HG03280 (cell line): ENCODE results near the gene ZCCHC17.
"Not testable (repeated sequence)": the region's sequence is repeated elsewhere in the genome, so short reads cannot be mapped to it uniquely, and the experiment has no call there.

ENCODE experiments used
- ATAC-seq: cut with Tn5 transposase; IDR thresholded peaks from one replicate; pipeline ENCODE4 v1.9.1; 2021; ENCODE audit warnings: mild to moderate bottlenecking, moderate library complexity; ENCODE audit not compliant: unreplicated experiment

ZCCHC17 gene

GRCh38 chr1:31296486-31297276 is at the start of gene ZCCHC17, which contains the start of gene SNRNP40:
TSS of gene ZCCHC17 (plus strand) at chr1:31297032. CDS start at chr1:31310099, 13,067 bp downstream.
TSS of gene SNRNP40 (minus strand) at chr1:31296788. CDS start at chr1:31296751, 37 bp downstream.
- ATAC-seq: peak; percentile 97

DNA sequence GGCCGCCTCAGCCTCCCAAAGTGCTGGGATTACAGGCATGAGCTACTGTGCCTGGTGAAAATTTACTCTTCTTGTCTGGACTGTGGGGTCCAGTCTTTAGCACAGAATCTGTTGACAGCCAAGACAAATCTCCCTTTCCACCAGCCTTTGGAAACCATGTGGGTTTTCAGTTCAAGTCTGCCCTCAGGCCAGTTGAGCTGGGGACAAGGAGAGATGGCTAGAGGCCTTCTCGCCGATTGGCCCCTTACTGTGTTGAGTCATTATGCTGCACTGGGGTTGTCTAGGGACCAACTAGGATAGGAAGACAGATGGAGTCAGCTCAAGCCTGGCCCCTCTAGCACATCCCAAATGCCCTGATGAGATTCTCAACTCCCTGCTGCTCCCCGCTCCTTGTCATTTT is 48.6 kb upstream of the ZCCHC17 start:
- ATAC-seq: no peak

DNA sequence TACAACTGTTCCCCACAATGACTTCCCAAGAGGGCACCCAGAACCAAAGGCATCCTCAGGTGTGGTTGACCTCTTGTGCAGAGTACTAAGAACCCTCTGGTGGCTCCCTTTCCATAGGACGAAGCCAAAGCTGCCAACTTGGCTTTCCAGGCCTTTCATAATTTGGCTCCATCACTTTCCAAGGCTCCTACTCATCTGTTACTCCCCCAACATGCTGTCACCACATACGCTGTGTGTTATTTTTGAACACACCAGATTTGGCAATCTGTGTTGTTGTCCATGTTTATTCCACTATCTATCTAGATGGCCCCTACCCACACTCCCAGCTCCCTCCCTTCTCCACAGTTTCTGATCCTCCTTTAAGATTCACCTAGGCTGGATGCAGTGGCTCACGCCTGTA is 47.0 kb upstream of the ZCCHC17 start:
- no peak for ATAC-seq

DNA sequence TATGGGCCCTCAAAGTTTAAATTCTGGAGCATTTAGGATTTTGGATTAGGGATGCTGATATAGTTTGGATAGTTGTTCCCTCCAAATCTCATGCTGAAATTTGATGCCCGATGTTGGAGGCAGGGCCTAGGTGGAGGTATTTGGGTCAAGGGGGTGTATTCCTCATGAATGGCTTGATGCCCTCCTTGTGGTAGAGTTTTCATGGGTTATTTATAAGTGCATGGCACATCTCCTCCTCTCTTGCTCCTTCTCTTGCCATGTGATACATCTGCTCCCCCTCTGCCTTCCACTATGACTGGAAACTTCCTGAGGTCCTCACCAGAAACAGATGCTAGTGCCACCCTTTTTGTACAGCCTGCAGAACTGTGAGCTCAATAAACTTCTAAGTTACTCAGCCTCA is 39.6 kb upstream of the ZCCHC17 start:
- ATAC-seq: no peak

GRCh38 chr1:31258581-31258980 is 38.3 kb upstream of the ZCCHC17 start:
- no peak for ATAC-seq

DNA sequence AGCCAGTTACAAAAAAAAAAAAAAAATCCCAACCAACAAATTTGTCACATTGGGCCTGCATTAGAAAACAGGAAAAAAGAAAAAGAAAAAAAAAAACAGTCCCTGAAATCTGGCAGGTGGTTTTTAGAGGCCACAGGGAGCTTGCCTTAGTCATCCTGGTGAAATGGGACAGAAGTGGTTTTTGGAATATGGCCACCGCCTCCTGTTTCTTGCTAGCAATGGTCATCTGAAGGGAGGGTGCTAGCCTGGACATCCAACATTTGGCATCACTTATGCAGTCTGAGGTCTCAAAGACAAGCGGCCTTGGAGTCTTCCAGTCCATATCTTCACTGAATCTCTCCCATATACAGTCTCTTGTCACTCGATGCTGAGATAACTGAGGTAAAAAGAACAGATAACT is 37.1 kb upstream of the ZCCHC17 start:
- ATAC-seq: no peak

- no peak for ATAC-seq
Observed at GRCh38 chr1:31261916-31262315, 34.9 kb upstream of the ZCCHC17 start.

GRCh38 chr1:31262393-31262792 is 34.4 kb upstream of the ZCCHC17 start:
- not testable (repeated sequence) for ATAC-seq

GRCh38 chr1:31263408-31263807 is 33.4 kb upstream of the ZCCHC17 start:
- no peak for ATAC-seq

DNA sequence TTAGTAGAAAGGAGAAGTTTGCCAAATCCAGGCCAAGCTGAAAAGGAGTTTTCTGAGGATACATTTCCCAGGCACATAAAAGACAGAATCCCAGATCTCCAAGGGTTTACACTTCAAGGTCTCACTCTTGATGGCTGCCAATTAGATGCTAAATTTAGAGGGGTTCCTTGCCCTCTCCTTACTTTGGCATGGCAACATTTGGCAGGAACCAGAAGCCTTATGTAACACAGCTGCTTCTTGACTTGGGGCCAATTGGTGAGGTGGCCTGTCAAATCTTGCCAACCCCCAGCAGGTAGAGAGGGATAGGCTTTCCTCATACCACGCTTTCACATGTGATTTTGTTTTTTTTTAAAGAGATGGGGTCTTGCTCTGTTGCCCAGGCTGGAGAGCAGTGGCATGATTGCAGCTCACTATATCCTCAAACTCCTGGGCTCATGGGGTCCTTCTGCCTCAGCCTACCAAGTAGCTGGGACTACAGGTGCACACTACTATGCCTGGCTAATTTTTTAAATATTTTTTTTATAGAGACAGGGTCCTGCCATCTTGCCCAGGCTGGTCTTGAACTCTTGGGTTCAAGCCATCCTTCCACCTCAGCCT is 31.9 kb upstream of the ZCCHC17 start:
- no peak for ATAC-seq

DNA sequence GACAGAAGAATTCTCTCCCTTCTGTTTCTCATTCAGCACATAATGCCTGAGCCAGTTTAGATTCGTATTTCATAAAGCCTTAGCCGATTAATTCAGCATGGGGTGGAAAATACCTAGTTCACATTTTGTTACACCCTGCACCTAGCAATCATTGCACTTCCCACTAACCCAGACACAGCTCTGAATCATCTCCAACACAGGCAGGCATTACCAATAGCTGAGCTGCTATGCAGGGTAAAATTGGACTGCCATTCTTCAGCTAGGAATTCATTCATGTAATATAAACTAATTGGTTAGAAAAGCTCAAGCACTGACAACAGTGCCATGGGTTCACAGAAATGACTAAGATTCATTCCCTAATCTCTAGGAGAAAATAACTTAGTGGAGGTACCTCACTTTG is 30.3 kb upstream of the ZCCHC17 start:
- ATAC-seq: no peak

DNA sequence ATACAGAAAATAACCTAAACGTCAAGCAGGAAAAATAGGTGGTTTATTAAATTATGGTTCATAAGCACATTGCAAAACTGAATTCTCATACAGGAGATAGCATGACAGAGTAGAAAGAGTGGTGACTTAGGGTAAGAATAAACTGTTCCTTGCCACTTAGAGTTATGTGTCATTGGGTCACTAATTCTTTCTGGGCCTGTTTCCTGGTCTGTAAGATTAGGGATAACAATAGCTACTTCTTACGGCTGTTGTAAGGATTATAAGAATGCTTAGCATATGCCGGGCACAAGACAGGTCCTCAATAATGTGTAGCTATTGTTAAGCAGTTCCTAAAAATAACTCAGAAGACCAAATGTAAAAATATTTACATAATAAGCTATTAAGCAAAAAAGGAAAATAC is 24.5 kb upstream of the ZCCHC17 start:
- no peak for ATAC-seq

DNA sequence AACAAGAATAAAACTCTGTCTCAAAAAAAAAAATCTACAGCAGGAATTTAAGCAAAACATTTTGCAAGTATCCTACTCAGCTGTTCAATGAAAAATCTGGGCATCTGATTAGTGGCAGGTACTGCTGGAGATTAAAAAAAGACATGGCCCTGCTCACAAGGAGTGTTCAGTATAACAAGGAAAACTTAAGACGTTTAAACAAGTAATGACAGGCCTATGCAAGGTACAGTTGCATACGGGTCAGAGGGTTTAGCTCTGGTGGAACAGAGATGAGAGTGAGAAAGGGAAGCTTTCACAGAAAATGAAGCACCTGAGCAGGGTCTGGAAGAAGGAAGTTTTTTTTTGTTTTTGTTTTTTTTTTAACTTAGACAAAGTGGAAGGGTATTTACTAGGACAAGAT is 23.2 kb upstream of the ZCCHC17 start:
- no peak for ATAC-seq

GRCh38 chr1:31282426-31282825 is 14.4 kb upstream of the ZCCHC17 start:
- not testable (repeated sequence) for ATAC-seq

DNA sequence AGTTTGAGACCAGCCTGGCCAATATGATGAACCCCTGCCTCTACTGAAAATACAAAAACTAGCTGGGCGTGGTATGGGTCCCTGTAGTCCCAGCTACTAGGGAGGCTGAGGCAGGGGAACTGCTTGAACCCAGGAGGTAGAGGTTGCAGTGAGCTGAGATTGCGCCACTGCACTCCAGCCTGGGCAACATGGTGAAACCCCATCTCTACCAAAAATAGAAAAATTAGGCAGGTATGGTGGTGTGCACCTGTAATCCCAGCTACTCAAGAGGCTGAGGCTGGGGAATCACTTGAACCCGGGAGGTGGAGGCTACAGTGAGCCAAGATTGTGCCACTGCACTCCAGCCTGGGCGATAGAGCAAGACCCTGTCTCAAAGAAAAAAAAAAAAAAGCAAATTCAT is 9.0 kb upstream of the ZCCHC17 start:
- ATAC-seq: not testable (repeated sequence)

DNA sequence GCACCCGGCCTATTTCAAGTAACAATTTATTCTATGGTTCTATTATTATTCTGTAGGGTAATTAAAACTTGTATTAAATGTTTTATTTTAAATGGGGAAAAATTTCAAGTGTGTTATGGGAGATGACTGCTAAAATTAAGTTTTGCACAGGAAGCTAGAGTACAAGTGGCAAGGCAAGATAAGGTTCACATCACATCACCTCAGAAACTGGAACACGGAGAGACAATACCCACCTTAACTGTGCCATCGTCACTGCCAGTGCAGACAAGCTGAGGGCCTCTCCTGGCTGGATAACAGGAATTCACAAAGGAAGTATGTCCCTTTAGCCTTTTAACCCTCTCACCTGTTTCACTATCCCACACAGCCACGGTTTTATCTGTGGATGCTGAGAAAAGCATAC is 7.8 kb upstream of the ZCCHC17 start:
- ATAC-seq: no peak

GRCh38 chr1:31295874-31296485 is 852 bp upstream of the ZCCHC17 start:
- no peak for ATAC-seq

GRCh38 chr1:31297277-31298247 is 730 bp downstream of the ZCCHC17 start:
- ATAC-seq: no peak

DNA sequence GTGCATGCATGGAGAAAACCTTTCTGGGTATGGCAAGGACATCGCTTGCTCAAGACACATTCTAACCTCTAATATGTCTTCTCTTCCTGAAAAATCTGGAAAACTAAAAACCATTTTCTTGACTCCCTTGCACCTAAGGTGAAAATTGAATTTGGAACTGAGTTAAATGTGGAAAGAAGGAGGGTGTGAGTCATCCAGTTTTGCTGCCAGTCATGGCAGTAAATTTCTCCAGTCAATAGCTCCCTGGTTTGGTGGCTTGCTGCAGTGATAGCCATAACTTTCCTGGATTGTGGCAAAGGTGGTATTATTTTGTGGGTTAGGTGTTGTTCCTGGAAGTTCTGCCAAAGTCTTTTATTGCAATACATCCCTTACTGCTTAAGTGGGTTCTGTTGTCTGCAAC is 2.5 kb downstream of the ZCCHC17 start:
- ATAC-seq: no peak

DNA sequence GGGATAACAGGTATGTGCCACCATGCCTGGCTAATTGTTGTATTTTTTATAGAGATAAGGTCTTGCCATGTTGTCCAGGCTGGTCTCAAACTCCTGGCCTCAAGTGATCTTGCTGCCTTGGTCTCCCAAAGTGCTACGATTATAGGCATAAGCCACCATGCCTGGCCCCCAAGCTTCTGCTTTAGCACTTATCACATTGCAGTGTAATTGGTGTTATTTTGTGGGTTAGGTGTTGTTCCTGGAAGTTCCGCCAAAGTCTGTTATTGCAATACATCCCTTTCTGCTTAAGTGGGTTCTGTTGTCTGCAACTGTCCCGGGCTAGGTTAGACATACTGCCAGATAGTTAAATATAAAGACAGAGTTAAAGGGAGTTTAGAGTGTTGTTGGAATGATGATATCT is 3.4 kb downstream of the ZCCHC17 start:
- no peak for ATAC-seq
